GM19438 (cell line): ENCODE measurements around the gene SLC8A1.

Experiments
- ATAC-seq: cut with Tn5 transposase; IDR thresholded peaks from one replicate; pipeline ENCODE4 v1.9.1; 2021; ENCODE audit warnings: low read depth; ENCODE audit not compliant: unreplicated experiment

Gene SLC8A1

GRCh38 chr2:40321822-40322221 lies 130.1 kb downstream of the SLC8A1 start:
- no peak for ATAC-seq

GRCh38 chr2:40321016-40321623 lies 130.8 kb downstream of the SLC8A1 start:
- ATAC-seq = no peak

GRCh38 chr2:40318921-40319320 lies 133.0 kb downstream of the SLC8A1 start:
- no peak for ATAC-seq

GRCh38 chr2:40317761-40318160 lies 134.1 kb downstream of the SLC8A1 start:
- no peak for ATAC-seq

- no peak for ATAC-seq
Observed at GRCh38 chr2:40317046-40317445, 134.8 kb downstream of the SLC8A1 start.

GRCh38 chr2:40316620-40317019 lies 135.3 kb downstream of the SLC8A1 start:
- no peak for ATAC-seq

- no peak for ATAC-seq
Observed at GRCh38 chr2:40315683-40316082, 136.2 kb downstream of the SLC8A1 start.

GRCh38 chr2:40311026-40311425 lies 140.9 kb downstream of the SLC8A1 start:
- ATAC-seq = no peak

GRCh38 chr2:40310303-40310702 lies 141.6 kb downstream of the SLC8A1 start:
- ATAC-seq = no peak

- no peak for ATAC-seq
Observed at GRCh38 chr2:40304340-40304739, 147.6 kb downstream of the SLC8A1 start.

- ATAC-seq = no peak
Observed at GRCh38 chr2:40303746-40304145, 148.1 kb downstream of the SLC8A1 start.

GRCh38 chr2:40302751-40303325 lies 149.1 kb downstream of the SLC8A1 start:
- no peak for ATAC-seq

- no peak for ATAC-seq
Observed at GRCh38 chr2:40300391-40300790, 151.5 kb downstream of the SLC8A1 start.

GRCh38 chr2:40299781-40300180 lies 152.1 kb downstream of the SLC8A1 start:
- no peak for ATAC-seq

GRCh38 chr2:40299173-40299572 lies 152.7 kb downstream of the SLC8A1 start:
- no peak for ATAC-seq

- ATAC-seq = no peak
Observed at GRCh38 chr2:40298026-40298425, 153.9 kb downstream of the SLC8A1 start.

- no peak for ATAC-seq
Observed at GRCh38 chr2:40292291-40292690, 159.6 kb downstream of the SLC8A1 start.

GRCh38 chr2:40289771-40290404 lies 162.0 kb downstream of the SLC8A1 start:
- no peak for ATAC-seq

GRCh38 chr2:40287773-40288172 lies 164.1 kb downstream of the SLC8A1 start:
- ATAC-seq = no peak

- no peak for ATAC-seq
Observed at GRCh38 chr2:40287195-40287594, 164.7 kb downstream of the SLC8A1 start.

GRCh38 chr2:40286721-40287120 lies 165.2 kb downstream of the SLC8A1 start:
- ATAC-seq = no peak

- ATAC-seq = no peak
Observed at GRCh38 chr2:40285391-40285790, 166.5 kb downstream of the SLC8A1 start.
